ENCODE data around the gene DPH3. TPM values are rescaled to one million over a fixed set of nuclear protein-coding genes. Genes with fewer than 3 reads are reported as not detected.

Gene DPH3
- total and polyA plus RNA-seq, 2 experiments from 2014 or later = 7.9 to 30.0 TPM

- H3K27me3 ChIP-seq = no peaks in the 10 kb centered on the region
- no peaks in the 10 kb centered on the region for H3K4me1 ChIP-seq (ENCODE audit: low read depth)
- no peak for DNase-seq (ENCODE audit: low read depth in 1 of 2, low spot score in 1 of 2)
These were observed 4.7 kb downstream of the DPH3 start for GRCh38 chr3:16260046-16260445.

GRCh38 chr3:16258866-16259265 is 5.9 kb downstream of the DPH3 start:
- H3K27me3 ChIP-seq = no peaks in the 10 kb centered on the region
- H3K4me3 ChIP-seq = no peak overlapping the region
- H3K36me3 ChIP-seq = peaks cover 14% of the 10 kb centered on the region
- no peak for DNase-seq (ENCODE audit: low read depth in 1 of 2, low spot score in 1 of 2)
- no peaks in the 10 kb centered on the region for H3K9me3 ChIP-seq (ENCODE audit: low read depth)
- no peak overlapping the region for H3K27ac ChIP-seq
- no peaks in the 10 kb centered on the region for H3K4me1 ChIP-seq (ENCODE audit: low read depth)
- TF ChIP-seq CTCF (IDR thresholded peaks at IDR 0.05; ENCODE audit: low read depth, low read length) = no peak

More at GRCh38 chr3:16260046-16260445, 4.7 kb downstream of the DPH3 start:
- Histone ChIP-seq H3K4me3 (no peak overlapping the region), H3K9me3 (ENCODE audit: low read depth) (no peaks in the 10 kb centered on the region), H3K36me3 (peaks cover 14% of the 10 kb centered on the region), H3K27ac (no peak overlapping the region)
- no peak for TF ChIP-seq CTCF (IDR thresholded peaks at IDR 0.05; ENCODE audit: low read depth, low read length)

GRCh38 chr3:16258177-16258576 is 6.6 kb downstream of the DPH3 start:
- no peak for DNase-seq (ENCODE audit: low read depth in 1 of 2, low spot score in 1 of 2)
- Histone ChIP-seq H3K9me3 (ENCODE audit: low read depth) (no peaks in the 10 kb centered on the region), H3K27ac (no peak overlapping the region), H3K4me1 (ENCODE audit: low read depth) (no peaks in the 10 kb centered on the region), H3K36me3 (peaks cover 14% of the 10 kb centered on the region), H3K4me3 (no peak overlapping the region), H3K27me3 (no peaks in the 10 kb centered on the region)
- TF ChIP-seq CTCF (IDR thresholded peaks at IDR 0.05; ENCODE audit: low read depth, low read length) = no peak

- no peak for TF ChIP-seq CTCF (IDR thresholded peaks at IDR 0.05; ENCODE audit: low read depth, low read length)
- Histone ChIP-seq H3K4me1 (ENCODE audit: low read depth) (no peaks in the 10 kb centered on the region), H3K27ac (no peak overlapping the region), H3K36me3 (peaks cover 14% of the 10 kb centered on the region), H3K27me3 (no peaks in the 10 kb centered on the region), H3K4me3 (no peak overlapping the region), H3K9me3 (ENCODE audit: low read depth) (no peaks in the 10 kb centered on the region)
- no peak for DNase-seq (ENCODE audit: low read depth in 1 of 2, low spot score in 1 of 2)
These were observed 7.4 kb downstream of the DPH3 start for GRCh38 chr3:16257309-16257708.

- Histone ChIP-seq H3K36me3 (peaks cover 12% of the 10 kb centered on the region), H3K4me3 (no peak overlapping the region), H3K27me3 (no peaks in the 10 kb centered on the region), H3K9me3 (ENCODE audit: low read depth) (no peaks in the 10 kb centered on the region), H3K27ac (no peak overlapping the region), H3K4me1 (ENCODE audit: low read depth) (no peaks in the 10 kb centered on the region)
- no peak for TF ChIP-seq CTCF (IDR thresholded peaks at IDR 0.05; ENCODE audit: low read depth, low read length)
- no peak for DNase-seq (ENCODE audit: low read depth in 1 of 2, low spot score in 1 of 2)
These were observed 9.0 kb downstream of the DPH3 start for GRCh38 chr3:16255726-16256125.

GRCh38 chr3:16255326-16255725 is 9.4 kb downstream of the DPH3 start:
- no peaks in the 10 kb centered on the region for H3K9me3 ChIP-seq (ENCODE audit: low read depth)
- no peak overlapping the region for H3K4me3 ChIP-seq
- H3K36me3 ChIP-seq = peaks cover 8% of the 10 kb centered on the region
- no peak for TF ChIP-seq CTCF (IDR thresholded peaks at IDR 0.05; ENCODE audit: low read depth, low read length)
- no peak for DNase-seq (ENCODE audit: low read depth in 1 of 2, low spot score in 1 of 2)
- no peak overlapping the region for H3K27ac ChIP-seq
- no peaks in the 10 kb centered on the region for H3K4me1 ChIP-seq (ENCODE audit: low read depth)
- H3K27me3 ChIP-seq = no peaks in the 10 kb centered on the region

All from cardiac muscle cell (in vitro differentiated cells and primary cell).